ENCODE measurements around the gene RNF223.

Gene RNF223

GRCh38 chr1:1089731-1090423, 15.8 kb upstream of the RNF223 start:
- no peak for DNase-seq (ENCODE audit: low read depth, low spot score)
- H3K4me3 ChIP-seq (ENCODE audit: low read length) = no peak overlapping the region

GRCh38 chr1:1088801-1089680, 14.9 kb upstream of the RNF223 start:
- DNase-seq (ENCODE audit: low read depth, low spot score) = no peak
- no peak overlapping the region for H3K4me3 ChIP-seq (ENCODE audit: low read length)

GRCh38 chr1:1088029-1088800, 14.1 kb upstream of the RNF223 start:
- DNase-seq (ENCODE audit: low read depth, low spot score) = no peak

GRCh38 chr1:1087351-1088028, 13.4 kb upstream of the RNF223 start:
- no peak for DNase-seq (ENCODE audit: low read depth, low spot score)
- no peak overlapping the region for H3K4me3 ChIP-seq (ENCODE audit: low read length)

More at GRCh38 chr1:1088029-1088800, 14.1 kb upstream of the RNF223 start:
- H3K4me3 ChIP-seq (ENCODE audit: low read length) = no peak overlapping the region

GRCh38 chr1:1086911-1087341, 12.8 kb upstream of the RNF223 start:
- no peak for DNase-seq (ENCODE audit: low read depth, low spot score)
- no peak overlapping the region for H3K4me3 ChIP-seq (ENCODE audit: low read length)

GRCh38 chr1:1085911-1086841, 12.1 kb upstream of the RNF223 start:
- no peak for DNase-seq (ENCODE audit: low read depth, low spot score)
- H3K4me3 ChIP-seq (ENCODE audit: low read length) = no peak overlapping the region

- no peak overlapping the region for H3K4me3 ChIP-seq (ENCODE audit: low read length)
- DNase-seq (ENCODE audit: low read depth, low spot score) = no peak
Observed at GRCh38 chr1:1085171-1085841, 11.2 kb upstream of the RNF223 start.

GRCh38 chr1:1084372-1085170, 10.5 kb upstream of the RNF223 start:
- DNase-seq (ENCODE audit: low read depth, low spot score) = no peak
- no peak overlapping the region for H3K4me3 ChIP-seq (ENCODE audit: low read length)

GRCh38 chr1:1083416-1084371, 9.6 kb upstream of the RNF223 start:
- no peak for DNase-seq (ENCODE audit: low read depth, low spot score)
- H3K4me3 ChIP-seq (ENCODE audit: low read length) = no peak overlapping the region

GRCh38 chr1:1082776-1083415, 8.8 kb upstream of the RNF223 start:
- H3K4me3 ChIP-seq (ENCODE audit: low read length) = no peak overlapping the region
- no peak for DNase-seq (ENCODE audit: low read depth, low spot score)

GRCh38 chr1:1082239-1082775, 8.2 kb upstream of the RNF223 start:
- no peak for DNase-seq (ENCODE audit: low read depth, low spot score)

GRCh38 chr1:1081311-1082238, 7.5 kb upstream of the RNF223 start:
- DNase-seq (ENCODE audit: low read depth, low spot score) = no peak
- no peak overlapping the region for H3K4me3 ChIP-seq (ENCODE audit: low read length)

More at GRCh38 chr1:1082239-1082775, 8.2 kb upstream of the RNF223 start:
- no peak overlapping the region for H3K4me3 ChIP-seq (ENCODE audit: low read length)

GRCh38 chr1:1080951-1081310, 6.8 kb upstream of the RNF223 start:
- H3K4me3 ChIP-seq (ENCODE audit: low read length) = no peak overlapping the region
- DNase-seq (ENCODE audit: low read depth, low spot score) = no peak

GRCh38 chr1:1080122-1080757, 6.1 kb upstream of the RNF223 start:
- no peak overlapping the region for H3K4me3 ChIP-seq (ENCODE audit: low read length)
- DNase-seq (ENCODE audit: low read depth, low spot score) = no peak

All from Jurkat, Clone E6-1 (cell line).